ENCODE measurements around the gene PPP1R3E. TPM values are rescaled to one million over a fixed set of nuclear protein-coding genes. Genes with fewer than 3 reads are reported as not detected.
A peak's percentile ranks its signal among the peaks of the same experiment; 100 is the strongest.

Gene PPP1R3E
- total and polyA plus RNA-seq, 2 of the 13 experiments (the other 11 are each of a cell fraction or from before 2014, with no cell fraction given): 16.5 to 26.5 TPM

DNA sequence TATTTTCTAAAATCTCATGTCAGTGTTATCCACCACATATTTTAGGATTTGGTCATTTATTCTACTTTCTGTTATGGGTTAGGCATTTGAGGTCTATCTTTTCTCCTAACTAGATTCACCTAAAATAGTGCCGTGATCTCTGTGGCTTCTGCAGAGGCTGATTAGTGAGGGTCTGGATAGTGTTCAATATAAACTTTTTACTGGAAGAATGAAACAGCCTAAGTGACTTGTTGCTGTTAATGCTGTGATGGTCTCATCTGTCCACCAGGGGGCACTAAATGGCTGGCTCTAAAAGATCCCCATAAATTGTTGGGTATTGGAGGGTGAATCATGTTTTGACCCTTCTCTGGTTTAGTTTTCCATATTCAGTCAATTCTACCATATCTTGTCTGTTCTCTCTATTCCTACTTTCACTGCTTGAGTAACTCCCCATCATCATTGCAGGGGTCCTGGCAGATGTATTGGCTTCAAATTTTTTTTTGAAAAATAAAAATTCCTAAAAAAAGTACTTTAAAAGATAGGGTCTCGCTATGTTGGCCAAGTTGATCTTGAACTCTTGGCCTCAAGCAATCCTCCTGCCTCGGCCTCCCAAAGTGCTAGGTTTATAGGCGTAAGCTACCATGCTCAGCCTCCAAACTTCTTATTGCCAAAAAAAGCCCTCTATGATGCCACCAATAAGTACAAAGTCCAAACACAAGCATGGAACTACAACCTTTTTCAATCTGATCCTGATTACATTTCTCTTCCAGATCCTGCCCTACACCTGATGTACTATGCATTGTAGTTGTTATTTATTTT, 25.5 kb upstream of the PPP1R3E start (continued):
- TF ChIP-seq FOXK1 (CRISPR knock-in tag; IDR thresholded peaks at IDR 0.05; ENCODE audit: borderline replicate concordance, low read depth): peak; percentile 49; the same call in 1 of the 2 replicates
- peak; percentile 47; the same call in 1 of the 2 replicates for TF ChIP-seq SOX5 (CRISPR knock-in tag; IDR thresholded peaks at IDR 0.05; ENCODE audit: borderline replicate concordance)
- TF ChIP-seq LCORL (IDR thresholded peaks at IDR 0.05): peak; percentile 32; the same call in 1 of the 2 replicates
- TF ChIP-seq LCORL (CRISPR knock-in tag; IDR thresholded peaks at IDR 0.05): peak; percentile 69; the same call in 1 of the 2 replicates
- TF ChIP-seq EHMT2 (IDR thresholded peaks at IDR 0.05; ENCODE audit: borderline replicate concordance, low read depth, low read length): 0 out of 2 replicates have a peak, but pooled peaks have one; percentile 45
- peak; percentile 96; the same call in 1 of the 2 replicates for TF ChIP-seq THYN1 (CRISPR knock-in tag; IDR thresholded peaks at IDR 0.05; ENCODE audit: borderline replicate concordance, low read depth)
- no peak; the same call in 1 of the 2 replicates for TF ChIP-seq HNF4G (IDR thresholded peaks at IDR 0.05; ENCODE audit: borderline replicate concordance, low read depth, low read length)
- 0 out of 2 replicates have a peak, but pooled peaks have one; percentile 38 for TF ChIP-seq HNF4G (CRISPR knock-in tag; IDR thresholded peaks at IDR 0.05; ENCODE audit: borderline replicate concordance, low read depth)
- no peak for TF ChIP-seq TGIF2 (CRISPR knock-in tag; IDR thresholded peaks at IDR 0.05)
- no peak for TF ChIP-seq FOSL1 (CRISPR knock-in tag; IDR thresholded peaks at IDR 0.05; ENCODE audit: borderline replicate concordance)
- TF ChIP-seq, protein P1, sequence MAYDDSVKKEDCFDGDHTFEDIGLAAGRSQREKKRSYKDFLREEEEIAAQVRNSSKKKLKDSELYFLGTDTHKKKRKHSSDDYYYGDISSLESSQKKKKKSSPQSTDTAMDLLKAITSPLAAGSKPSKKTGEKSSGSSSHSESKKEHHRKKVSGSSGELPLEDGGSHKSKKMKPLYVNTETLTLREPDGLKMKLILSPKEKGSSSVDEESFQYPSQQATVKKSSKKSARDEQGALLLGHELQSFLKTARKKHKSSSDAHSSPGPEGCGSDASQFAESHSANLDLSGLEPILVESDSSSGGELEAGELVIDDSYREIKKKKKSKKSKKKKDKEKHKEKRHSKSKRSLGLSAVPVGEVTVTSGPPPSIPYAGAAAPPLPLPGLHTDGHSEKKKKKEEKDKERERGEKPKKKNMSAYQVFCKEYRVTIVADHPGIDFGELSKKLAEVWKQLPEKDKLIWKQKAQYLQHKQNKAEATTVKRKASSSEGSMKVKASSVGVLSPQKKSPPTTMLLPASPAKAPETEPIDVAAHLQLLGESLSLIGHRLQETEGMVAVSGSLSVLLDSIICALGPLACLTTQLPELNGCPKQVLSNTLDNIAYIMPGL (CRISPR knock-in tag; IDR thresholded peaks at IDR 0.05; ENCODE audit: borderline replicate concordance in 1 of 2, low read depth in 1 of 2): peak; percentile 43 to 72; a peak in 1 of 4 replicates
- no peak for TF ChIP-seq ZNF546 (CRISPR knock-in tag; conservative IDR thresholded peaks at IDR 0.05)
- TF ChIP-seq SMARCE1 (IDR thresholded peaks at IDR 0.05; ENCODE audit: borderline replicate concordance): no peak
- TF ChIP-seq MED1 (CRISPR knock-in tag; IDR thresholded peaks at IDR 0.05): peak; percentile 40; the same call in 1 of the 2 replicates
- TF ChIP-seq, protein P2, sequence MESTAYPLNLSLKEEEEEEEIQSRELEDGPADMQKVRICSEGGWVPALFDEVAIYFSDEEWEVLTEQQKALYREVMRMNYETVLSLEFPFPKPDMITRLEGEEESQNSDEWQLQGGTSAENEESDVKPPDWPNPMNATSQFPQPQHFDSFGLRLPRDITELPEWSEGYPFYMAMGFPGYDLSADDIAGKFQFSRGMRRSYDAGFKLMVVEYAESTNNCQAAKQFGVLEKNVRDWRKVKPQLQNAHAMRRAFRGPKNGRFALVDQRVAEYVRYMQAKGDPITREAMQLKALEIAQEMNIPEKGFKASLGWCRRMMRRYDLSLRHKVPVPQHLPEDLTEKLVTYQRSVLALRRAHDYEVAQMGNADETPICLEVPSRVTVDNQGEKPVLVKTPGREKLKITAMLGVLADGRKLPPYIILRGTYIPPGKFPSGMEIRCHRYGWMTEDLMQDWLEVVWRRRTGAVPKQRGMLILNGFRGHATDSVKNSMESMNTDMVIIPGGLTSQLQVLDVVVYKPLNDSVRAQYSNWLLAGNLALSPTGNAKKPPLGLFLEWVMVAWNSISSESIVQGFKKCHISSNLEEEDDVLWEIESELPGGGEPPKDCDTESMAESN (CRISPR knock-in tag; conservative IDR thresholded peaks at IDR 0.05): peak; percentile 89
- no peak for TF ChIP-seq ZNF7 (CRISPR knock-in tag; IDR thresholded peaks at IDR 0.05)
- peak; percentile 64; the same call in 1 of the 2 replicates for TF ChIP-seq ELF3 (CRISPR knock-in tag; IDR thresholded peaks at IDR 0.05)
- 0 out of 2 replicates have a peak, but pooled peaks have one; percentile 35 for TF ChIP-seq ZFYVE20 (CRISPR knock-in tag; IDR thresholded peaks at IDR 0.05; ENCODE audit: borderline replicate concordance, low read depth)
- TF ChIP-seq, protein P3, sequence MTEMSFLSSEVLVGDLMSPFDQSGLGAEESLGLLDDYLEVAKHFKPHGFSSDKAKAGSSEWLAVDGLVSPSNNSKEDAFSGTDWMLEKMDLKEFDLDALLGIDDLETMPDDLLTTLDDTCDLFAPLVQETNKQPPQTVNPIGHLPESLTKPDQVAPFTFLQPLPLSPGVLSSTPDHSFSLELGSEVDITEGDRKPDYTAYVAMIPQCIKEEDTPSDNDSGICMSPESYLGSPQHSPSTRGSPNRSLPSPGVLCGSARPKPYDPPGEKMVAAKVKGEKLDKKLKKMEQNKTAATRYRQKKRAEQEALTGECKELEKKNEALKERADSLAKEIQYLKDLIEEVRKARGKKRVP (CRISPR knock-in tag; IDR thresholded peaks at IDR 0.05): no peak
- TF ChIP-seq EEA1 (CRISPR knock-in tag; IDR thresholded peaks at IDR 0.05; ENCODE audit: borderline replicate concordance): no peak
- TF ChIP-seq, protein P4, sequence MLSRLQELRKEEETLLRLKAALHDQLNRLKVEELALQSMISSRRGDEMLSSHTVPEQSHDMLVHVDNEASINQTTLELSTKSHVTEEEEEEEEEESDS (CRISPR knock-in tag; IDR thresholded peaks at IDR 0.05; ENCODE audit: borderline replicate concordance): 0 out of 2 replicates have a peak, but pooled peaks have one; percentile 52
- 0 out of 2 replicates have a peak, but pooled peaks have one; percentile 19 for TF ChIP-seq HNF4A (CRISPR knock-in tag; IDR thresholded peaks at IDR 0.05)
- TF ChIP-seq HDAC6 (IDR thresholded peaks at IDR 0.05; ENCODE audit: low read depth, low read length): no peak
